Left renal pelvis (tissue), 4 donors: ENCODE results near the gene AGBL4. TPM values are rescaled to one million over a fixed set of nuclear protein-coding genes. Genes with fewer than 3 reads are reported as not detected.

ENCODE experiments used
- DNase-seq, 4 donors: peaks; one replicate each; pipeline ENCODE4 v3.0.0-alpha.2; 2013; ENCODE audit warnings: low read depth in 4 of 4, low spot score in 3 of 4
- polyA plus RNA-seq, 4 donors: library from polyadenylated mRNA; unstranded; fragments of 120-200 nt; gene quantifications; one replicate each; pipeline ENCODE4 v1.2.1, GENCODE V29; 2013; ENCODE audit not compliant: insufficient read length in 4 of 4

The AGBL4 gene
- polyA plus RNA-seq, 4 donors, result 0.31 to 1.3 (median 1.1) TPM

DNA sequence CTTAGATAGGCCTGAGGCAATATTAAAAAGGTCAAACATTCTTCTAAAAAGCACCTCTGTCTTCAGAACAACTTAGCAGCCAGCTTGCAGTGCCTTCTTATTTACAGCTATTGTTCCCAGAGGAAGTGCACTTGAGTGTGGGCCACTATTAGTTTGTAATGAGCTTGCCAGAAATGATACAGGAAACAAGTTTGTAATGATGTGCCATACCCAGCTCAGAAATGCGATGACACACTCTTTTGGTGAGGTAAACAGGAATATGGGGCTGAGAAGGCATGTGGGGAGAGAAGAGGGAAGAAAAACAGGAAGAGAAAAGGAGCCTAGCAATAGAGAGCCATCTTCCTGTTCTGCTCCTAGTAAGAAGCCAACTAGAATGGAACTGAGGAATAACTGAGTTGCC is 295.4 kb downstream of the AGBL4 start:
- no peak for DNase-seq

DNA sequence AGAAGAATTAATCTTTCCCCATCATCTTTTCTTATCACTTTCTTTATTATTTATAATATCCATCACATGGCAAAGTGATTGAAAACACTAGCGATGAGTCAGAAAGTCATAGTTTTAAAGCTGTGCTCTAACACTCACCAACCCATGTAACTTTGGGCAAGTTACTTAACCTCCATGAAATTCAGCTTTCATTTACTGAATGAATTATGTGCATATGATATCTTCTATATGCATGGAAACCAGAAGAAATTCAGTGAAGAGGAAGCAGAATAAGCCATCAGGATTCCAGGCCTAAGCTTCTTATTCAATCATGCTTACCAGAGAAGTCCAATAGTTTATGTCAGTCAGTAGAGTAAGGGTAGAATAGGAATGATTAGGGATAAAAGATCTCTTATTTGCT is 300.1 kb downstream of the AGBL4 start:
- DNase-seq, result no peak

DNA sequence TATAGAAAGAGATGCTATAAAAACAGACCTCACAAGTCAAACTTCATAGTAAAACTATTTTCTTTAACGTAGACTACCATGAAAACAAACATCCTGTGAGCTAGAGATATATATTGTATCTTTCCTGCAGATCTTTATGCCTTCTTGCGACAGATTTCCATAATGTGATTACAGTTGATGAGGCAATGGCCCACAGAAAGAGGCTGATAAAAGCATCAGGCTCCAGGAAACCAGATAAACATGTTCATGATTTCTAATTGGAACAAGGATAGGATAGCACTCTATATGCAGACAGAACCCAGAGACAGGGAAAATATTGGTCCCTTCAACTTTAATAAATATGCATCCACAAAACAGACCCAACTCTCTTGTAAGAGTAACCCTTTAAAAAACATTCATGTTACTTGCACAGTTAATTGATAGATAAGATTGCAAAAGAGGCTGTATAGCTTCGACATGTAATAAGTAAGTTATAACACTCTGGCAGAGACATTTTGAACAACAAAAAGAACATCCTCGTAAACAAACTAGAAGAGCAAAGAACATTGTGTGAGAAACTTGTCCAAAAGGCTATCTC is 329.4 kb downstream of the AGBL4 start:
- DNase-seq, result no peak

DNA sequence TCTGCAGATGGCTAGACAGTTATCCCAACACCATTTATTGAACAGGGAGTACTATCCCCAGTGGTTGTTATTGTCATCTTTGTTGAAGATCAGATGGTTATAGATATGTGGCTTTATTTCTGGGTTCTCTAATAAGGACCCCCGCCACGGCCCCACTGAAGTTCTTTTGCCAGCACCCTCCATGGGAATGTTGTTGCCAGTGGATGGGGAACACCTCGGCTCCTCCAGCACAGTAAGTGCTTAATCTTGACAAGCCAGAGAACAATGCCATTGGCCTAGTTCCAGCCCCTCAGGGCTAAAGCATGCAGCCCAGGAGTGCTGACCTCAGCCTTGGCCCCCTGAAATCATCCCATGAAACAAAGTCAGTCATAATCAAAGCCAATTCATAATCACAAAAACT is 337.6 kb downstream of the AGBL4 start:
- no peak for DNase-seq

DNA sequence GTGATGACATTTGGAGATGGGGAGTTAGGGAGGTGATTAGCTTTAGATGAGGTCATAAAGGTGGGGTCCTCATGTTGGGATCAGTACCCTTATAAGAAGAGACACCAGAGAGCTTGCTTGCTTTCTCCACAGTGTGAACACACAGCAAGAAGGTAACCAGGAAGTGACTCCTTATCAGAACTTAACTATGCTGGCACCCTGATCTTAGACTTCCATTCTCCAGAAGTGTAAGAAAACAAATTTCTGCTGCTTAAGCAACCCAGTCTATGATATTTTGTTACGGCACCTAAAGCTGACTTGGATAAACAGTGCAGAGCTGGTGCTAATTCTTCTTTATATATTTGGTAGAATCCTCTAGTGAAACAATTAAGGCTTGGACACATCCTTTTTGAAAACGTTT is 346.0 kb downstream of the AGBL4 start:
- no peak for DNase-seq

DNA sequence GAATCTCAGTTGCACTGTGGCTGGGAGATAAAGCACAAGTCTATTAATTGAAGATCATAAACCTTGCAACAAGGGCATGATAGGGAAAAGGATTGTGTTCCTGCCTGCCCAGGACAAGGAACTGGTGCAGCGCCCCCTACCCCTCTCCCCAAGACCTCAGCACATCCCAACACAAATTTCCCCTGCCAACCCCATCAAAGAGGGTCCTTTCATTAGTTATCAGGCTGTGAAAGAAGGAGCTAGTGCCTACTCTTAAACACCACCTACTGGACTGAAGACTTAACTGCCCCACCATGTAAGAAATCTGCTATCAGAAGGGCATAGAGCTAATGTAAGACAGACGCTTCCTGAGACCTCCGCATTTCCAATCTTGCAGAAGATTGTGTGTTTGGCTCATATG is 372.6 kb downstream of the AGBL4 start:
- no peak for DNase-seq

DNA sequence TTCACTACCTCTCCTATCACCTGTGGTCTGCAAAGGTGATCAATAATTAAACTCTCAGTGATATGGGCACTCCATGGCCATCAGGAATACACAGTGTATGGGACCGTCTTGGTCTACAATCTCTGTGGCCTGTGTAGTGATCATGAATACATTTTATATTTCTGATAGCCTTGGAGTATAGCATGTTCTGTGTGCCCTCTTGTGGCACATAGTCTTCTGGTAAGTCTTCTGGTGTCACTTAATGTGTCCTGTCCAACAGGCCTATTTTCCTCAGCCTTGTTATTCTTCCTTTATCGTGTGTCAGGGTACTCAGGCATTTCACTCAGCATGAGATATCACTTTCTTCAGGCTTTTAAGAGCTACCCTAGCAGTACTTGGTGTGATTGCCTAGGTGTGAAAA is 393.6 kb downstream of the AGBL4 start:
- no peak for DNase-seq

DNA sequence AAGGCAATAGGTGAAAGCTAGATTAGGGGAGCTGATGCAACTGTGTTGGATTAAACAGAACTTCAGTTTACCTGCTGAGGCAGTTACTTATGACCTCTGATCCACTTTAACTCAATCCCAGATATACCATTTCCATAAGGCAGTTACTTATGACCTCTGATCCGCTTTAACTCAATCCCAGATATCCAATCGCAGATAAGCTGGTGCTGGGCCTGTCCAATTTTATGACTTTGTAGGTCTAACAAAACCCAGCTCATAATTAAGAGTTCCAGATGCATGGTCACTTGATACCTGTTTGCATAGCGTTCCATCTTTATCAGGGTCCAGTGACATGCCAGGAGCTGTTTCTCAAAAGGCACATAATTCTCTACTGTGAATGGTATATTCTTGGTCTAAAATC is 396.0 kb downstream of the AGBL4 start:
- no peak for DNase-seq

DNA sequence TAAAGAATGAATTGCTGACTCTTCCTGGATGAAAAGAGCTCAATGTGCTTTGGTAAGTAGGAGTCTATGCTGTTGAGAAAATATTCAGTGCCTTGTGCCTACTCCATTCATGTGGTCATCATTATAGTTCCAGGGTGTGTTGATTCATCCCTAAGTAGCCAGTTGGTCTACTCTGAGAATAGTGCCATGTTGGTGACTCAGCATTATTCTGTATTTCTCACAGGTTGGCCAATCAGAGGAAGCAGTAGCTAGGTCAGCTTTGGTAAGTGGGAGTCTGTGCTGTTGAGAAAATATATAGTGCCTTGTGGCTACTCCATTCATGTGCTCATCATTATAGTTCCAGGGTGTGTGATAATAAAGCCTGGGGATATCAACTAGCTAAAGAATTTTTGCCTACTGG is 397.3 kb downstream of the AGBL4 start:
- DNase-seq, result no peak

DNA sequence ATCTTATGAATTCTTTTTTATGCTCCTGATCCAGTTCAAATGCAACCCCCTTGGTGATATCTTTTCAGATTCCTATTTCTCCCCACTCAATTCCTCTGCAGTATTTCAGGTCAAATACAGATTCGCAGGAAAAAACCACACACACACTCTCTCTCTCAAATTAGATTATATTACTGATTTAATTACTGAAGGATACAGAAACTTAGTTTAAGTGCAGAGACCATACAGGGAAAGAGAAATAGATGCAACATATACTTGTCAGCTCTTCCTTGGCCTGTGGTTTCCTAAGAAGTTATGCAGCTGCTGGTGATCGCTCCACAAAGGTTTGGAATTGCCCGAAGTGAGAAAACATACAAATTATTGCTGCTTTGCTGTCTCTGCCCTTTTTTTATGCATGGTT is 400.9 kb downstream of the AGBL4 start:
- DNase-seq, result no peak

DNA sequence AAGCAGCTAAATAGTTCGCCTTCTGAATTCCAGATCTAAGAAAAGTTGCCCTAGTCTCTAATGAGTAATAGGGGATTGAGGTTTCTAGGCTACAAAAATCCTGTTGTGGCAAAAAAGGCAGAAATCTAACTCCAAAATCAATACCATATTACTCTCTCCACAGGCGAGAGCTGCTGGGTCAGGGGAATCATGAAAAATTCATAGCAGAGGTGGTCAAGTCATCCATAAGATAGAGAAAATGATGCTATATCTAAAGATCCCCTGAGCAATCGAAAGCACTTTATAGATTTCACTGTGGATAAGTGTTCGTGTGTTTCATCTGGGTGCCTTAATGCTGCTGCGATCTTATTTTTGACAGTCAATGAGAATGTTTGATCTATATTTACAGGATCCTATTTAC is 417.7 kb downstream of the AGBL4 start:
- DNase-seq, result no peak

DNA sequence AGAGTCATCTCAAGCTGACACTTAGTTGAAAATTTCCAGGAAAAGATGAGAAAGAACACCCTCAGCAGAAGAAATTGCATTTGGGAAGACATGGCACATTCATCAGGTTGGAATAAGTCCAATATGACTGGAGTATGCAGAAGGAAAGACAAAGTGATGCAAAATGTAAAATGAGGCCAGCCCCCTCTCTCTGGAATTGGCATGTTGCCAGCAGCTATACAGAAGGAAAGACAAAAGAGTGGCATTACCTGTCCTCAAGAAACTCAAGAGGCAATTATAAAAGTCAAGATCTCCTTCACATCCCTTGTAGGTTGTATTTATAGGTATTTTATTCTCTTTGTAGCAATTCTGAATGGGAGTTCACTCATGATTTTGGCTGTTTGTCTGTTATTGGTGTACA is 426.3 kb downstream of the AGBL4 start:
- DNase-seq, result no peak

DNA sequence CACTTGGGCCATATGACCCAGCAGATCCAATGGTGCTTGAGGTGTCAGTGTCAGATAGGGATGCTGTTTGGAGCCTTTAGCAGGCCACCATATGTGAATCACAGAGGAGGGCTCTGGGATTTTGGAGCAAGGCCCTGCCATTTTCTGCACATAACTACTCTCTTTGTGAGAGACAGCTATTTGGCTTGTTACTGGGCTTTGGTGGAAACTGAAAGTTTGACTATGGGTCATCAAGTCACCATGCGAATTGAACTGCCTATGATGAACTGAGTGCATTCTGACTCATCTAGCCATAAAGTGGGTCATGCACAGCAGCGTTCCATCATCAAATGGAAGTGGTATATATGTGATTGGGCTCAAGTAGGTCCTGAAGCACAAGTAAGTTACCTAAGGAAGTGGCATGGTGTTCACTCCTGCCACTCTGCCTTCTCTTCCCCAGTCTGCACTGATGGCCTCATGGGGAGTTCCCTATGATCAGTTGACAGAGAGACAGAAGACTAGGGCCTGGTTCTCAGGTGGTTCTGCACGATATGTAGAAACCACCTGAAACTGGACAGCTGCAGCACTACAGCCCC is 447.3 kb downstream of the AGBL4 start:
- DNase-seq, result no peak

DNA sequence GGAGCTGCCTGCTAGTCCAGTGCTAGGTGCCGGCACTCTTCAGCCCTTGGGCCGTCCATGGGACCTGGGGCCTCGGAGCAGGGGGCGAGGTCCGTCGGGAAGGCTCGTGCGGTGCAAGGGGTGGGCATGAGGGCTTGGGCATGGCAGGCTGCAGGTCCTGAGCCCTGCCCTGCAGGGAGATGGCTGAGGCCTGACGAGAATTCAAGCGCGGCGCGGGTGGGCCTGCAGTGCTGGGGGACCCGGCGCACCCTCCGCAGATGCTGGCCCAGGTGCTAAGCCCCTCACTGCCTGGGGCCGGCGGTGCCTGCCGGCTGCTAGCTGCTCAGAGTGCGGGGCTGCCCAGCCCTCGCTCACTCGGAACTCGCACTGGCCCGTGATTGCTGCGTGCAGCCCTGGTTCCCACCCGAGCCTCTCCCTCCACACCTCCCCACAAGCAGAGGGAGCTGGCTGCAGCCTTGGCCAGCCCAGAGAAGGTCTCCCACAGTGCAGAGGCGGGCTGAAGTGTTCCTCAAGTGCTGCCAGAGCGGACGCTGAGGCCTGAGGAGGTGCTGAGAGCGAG is 467.0 kb downstream of the AGBL4 start:
- DNase-seq, result no peak

DNA sequence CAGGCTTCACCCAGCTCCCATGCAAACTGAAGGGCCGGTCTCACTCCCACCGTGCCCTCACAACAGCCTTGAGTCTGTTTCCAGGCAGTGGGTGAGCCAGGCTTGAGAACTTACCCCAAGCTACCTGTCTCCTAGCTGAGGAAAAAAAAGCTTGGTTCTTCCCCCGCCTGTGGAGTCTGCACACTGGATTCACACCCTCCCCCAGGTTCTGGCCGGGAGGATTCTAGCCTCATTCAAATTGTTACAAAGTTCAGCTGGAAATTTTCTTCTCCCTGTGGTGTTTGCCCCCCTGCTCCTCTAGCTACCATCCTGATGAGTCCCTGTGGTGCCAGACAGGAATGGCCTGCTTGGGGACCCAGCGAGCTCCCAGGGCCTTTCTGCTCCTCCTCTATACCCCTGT is 471.7 kb downstream of the AGBL4 start:
- DNase-seq, result no peak

DNA sequence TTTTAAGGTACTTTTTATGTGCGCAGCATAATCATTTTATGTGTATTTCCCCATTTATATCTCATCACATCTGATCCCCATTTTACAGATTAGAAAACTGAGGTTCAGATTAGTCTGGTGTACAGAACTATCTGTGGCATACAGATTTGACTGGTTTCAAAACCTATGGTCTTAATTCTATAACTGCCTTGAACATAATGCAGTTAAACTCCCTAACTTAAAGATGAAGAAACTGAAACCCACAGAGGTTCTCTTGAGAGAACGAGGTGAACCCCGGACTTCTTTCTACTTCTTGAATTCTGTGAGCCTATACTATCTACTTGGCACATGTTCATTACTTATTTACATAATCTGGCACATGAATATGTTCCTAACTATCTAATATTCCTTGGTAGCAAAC is 479.1 kb downstream of the AGBL4 start:
- no peak for DNase-seq

DNA sequence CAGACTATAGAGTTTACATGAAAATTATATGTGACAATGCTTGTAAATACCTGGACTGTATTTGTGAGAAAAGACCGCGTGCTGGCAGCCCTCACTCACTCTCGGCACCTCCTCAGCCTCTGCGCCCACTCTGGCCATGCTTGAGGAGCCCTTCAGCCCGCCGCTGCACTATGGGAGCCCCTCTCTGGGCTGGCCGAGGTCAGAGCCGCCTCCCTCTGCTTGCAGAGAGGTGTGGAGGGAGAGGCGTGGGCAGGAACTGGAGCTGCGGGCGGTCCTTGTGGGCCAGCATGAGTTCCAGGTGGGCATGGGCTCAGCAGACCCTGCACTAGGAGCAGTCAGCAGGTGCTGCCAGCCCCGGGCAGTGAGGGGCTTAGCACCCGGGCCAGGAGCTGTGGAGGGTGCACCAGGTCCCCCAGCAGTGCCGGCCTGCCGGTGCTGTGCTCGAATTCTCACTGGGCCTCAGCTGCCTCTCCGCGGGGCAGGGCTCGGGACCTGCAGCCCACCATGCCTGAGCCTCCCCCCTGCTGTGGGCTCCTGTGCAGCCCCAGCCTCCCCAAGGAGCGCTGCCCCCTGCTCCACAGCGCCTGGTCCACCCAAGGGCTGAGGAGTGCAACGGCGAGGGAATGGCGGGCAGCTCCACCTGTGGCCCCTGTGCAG is 482.5 kb downstream of the AGBL4 start:
- no peak for DNase-seq

DNA sequence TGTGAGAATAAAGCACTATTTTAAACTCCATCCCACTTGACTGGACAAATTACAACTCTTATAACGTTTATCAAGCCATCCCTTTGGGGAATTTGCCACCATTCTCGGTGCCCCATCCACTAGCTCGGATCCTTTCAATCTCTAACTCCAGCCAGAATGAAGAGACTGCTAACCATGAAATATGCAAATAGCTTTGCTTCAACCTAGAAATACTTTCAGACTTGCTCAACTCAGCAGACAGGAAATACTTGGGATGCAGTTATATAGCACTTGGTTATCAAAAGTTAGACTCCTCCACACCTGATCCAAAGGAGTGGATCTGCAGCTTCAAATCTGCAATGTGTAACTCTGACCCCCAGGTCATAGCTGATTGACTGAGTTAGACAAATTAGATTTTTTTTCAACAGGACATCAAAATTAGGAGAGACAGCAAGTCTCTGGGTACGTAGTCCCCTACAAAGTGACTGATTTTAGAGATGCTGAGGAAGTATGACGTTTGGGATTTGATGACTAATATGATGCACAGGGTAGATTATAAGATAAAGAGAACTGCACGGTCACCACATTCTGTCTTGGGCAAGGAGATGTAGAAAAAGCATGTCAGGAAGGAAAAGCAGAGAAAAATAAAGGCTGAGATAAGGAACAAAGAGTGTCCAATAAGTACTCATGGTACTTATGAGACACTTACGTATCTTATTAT is 496.0 kb downstream of the AGBL4 start:
- DNase-seq, result no peak

DNA sequence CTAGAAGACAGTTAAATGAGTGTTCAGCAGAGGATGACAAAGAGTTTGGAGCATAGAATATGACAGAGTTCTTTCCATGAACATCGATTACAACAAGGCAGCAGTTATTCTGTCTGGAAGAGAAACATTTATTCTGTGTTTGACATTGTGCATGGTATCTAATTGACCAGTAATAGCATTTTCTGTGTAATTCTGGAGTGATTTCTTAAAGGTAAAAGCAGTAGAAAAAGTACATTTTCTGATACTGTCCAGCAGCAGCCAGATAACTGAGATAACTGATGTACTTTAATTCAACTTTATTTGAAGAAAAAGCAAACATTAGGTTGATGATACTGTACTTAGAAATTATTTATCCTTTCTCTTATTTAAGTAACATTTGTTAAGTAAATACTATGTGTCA is 497.1 kb downstream of the AGBL4 start:
- no peak for DNase-seq

DNA sequence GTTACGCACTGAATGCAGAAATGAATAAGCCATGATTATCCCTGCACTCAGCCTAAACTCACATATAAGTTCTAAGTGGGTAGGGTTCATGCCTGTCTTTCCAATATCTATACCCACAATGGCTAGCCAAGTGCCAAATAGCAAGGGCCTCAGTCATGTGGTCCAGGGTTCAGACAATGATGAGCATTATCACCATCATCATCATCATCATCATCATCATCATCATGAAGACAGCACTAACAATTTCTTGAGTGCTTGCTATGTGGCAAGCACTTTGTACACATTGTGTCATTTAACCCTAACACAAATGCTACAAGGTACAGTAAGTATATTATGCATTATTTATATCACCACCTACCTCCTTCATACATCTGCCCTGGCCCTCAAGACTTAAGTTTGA is 500.0 kb downstream of the AGBL4 start:
- DNase-seq, result no peak

DNA sequence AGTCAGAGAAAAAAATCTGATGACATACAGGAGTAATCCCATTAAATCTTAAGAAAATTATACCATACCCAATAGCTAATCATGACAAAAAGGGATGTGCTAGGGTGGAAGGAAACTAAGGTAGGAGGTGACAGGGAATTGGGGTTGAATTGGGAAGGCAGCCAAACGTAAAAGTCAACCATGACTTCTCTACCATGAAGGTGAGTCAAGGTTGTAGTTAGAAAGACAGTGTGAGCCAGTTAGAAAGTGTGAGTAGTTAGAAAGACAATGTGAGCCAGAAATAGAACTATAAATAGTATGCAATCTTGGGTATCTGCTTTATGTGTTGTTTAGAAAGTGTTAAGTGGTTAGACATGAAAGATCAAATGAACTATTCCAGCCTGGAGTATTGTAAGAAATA is 556.8 kb downstream of the AGBL4 start:
- no peak for DNase-seq
